GM12892 (cell line): ENCODE measurements around the gene LARP4B.

ENCODE experiments used
- POLR2A ChIP-seq: IDR thresholded peaks from 2 replicates; pipeline ENCODE4 v1.6.1; 2011; ENCODE audit warnings: low read depth, low read length, control low read depth
- POLR2AphosphoS5 ChIP-seq: IDR thresholded peaks from 2 replicates; pipeline ENCODE4 v1.6.1; 2011; ENCODE audit warnings: low read depth, low read length, control low read depth

DNA sequence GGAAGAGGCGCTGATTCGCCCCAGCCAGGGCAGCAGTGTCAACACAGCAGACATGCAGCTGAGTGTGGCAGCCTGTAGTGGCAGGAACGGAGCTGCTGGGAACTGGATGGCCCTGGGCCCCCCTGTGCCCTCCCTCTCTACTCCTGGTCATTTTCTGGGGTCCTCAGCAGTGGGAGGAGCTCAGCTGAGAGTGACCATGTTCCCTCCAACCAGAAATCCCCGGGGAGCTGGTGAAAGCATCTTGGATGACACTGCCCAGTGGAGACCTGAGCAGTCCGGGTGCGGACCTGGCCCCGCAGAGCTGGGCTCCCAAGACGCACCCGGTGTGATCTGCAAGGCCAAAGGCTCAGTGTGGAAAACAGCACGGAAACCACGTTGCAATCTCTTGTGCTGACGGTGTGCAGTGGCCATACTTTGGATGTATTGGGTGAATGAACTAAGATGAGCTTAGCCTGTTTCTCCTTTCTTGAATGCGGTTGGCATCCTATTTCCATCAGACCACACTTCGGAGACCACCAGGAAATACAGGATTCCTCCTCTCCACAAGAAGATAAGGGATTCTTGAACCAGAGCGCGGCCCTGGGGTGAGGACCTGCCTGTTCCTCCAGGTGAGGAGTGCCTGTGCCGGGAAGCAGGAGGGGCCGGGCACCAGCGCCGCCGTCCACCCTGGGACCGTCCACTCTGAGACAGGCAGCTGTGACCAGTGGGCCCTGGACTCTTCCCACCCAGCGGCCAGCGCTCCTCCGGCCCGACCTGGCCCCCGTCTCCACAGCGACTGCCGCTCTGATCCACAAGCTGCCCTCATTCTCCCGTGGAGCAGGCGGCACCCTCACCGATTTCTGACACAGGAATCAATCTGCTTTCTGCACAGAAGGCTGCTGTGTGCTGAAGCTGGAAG is 148.5 kb downstream of the LARP4B start:
- TF ChIP-seq POLR2A (no peak), POLR2AphosphoS5 (no peak)
